GM21381 (cell line): ENCODE measurements around the gene MYEOV.

Experiments used
- ATAC-seq: cut with Tn5 transposase; IDR thresholded peaks from one replicate; pipeline ENCODE4 v1.9.1; 2021; ENCODE audit warnings: mild to moderate bottlenecking, moderate library complexity; ENCODE audit not compliant: unreplicated experiment

MYEOV gene

DNA sequence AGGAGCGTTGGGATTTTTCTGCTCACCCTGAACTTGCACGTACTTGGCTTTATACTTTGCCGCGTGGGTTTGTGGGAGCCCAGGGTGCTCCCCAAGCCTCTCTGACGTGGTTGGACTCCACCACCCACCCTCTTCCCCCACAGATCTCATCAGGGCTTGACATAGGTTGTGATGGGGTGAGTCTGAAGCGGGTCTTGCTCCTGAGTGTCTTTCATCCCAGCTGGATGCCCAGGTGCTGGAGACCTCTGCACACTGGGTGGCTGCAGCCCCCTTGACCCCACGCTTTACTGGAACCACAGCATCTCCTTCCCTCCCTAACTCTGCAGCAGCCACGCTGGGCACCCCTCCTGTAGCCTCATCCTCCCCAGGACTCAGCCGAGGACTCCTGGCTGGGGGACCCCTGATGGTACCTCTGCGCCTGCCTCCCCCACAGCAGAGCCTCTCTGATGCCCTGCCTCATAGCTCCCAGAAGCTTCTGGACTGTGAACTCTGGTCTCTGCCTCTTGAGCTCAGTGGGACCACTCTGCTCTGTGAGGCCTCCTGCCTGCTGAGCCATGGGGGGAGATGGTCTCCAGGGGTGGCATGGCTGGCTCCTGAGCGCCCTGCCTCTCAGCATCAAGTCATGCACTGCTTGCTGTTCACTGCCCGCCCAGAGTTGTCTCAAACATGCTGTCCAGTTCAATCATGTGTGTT lies 45.2 kb downstream of the MYEOV start:
- no peak for ATAC-seq

DNA sequence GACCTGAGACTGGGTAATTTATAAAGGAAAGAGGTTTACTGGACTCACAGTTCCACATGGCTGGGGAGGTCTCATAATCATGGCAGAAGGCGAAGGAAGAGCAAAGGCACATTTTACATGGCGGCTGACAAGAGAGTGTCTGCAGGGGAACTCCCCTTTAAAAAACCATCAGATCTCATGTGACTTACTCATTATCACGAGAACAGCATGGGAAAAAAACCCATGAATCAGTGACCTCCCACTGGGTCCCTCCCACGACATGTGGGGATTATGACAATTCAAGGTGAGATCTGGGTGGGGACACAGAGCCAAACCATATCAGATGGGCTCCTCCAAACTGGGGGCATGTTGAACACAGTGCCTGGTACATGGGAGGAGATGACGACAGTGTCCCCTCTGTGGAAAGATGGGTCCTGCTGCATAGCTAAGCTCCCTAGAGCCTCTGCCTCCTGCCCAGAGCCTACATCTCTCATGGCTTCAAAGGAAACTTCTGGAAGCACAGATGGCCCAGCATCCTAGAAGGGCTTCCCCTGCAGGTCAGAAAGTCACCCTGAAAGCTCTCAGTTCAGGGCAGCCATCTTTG lies 46.1 kb downstream of the MYEOV start:
- ATAC-seq: no peak

GRCh38 chr11:69342588-69343330 lies 48.8 kb downstream of the MYEOV start:
- ATAC-seq: no peak

- ATAC-seq: no peak
These were observed 49.7 kb downstream of the MYEOV start for GRCh38 chr11:69343401-69344321.

GRCh38 chr11:69344570-69345145 lies 50.7 kb downstream of the MYEOV start:
- ATAC-seq: no peak
